GM18502 (cell line): ENCODE results near the gene JPT2.
"Not testable (repeated sequence)": the region's sequence is repeated elsewhere in the genome, so short reads cannot be mapped to it uniquely, and the experiment has no call there.

Source experiments
- ATAC-seq: cut with Tn5 transposase; IDR thresholded peaks from one replicate; pipeline ENCODE4 v1.9.1; 2021; ENCODE audit warnings: mild to moderate bottlenecking; ENCODE audit not compliant: unreplicated experiment, poor library complexity

The JPT2 gene

GRCh38 chr16:1727651-1728624 is 49.9 kb downstream of the JPT2 start:
- ATAC-seq, result no peak

- no peak for ATAC-seq
Measured at GRCh38 chr16:1729026-1729425, 50.9 kb downstream of the JPT2 start.

- ATAC-seq, result no peak
Measured at GRCh38 chr16:1729445-1729844, 51.4 kb downstream of the JPT2 start.

GRCh38 chr16:1731073-1731472 is 53.0 kb downstream of the JPT2 start:
- ATAC-seq, result no peak

- no peak for ATAC-seq
Measured at GRCh38 chr16:1731603-1732002, 53.5 kb downstream of the JPT2 start.

- ATAC-seq, result no peak
Measured at GRCh38 chr16:1732071-1732470, 54.0 kb downstream of the JPT2 start.

GRCh38 chr16:1732551-1732987 is 54.5 kb downstream of the JPT2 start:
- ATAC-seq, result not testable (repeated sequence)

- no peak for ATAC-seq
Measured at GRCh38 chr16:1734123-1734522, 56.0 kb downstream of the JPT2 start.

- ATAC-seq, result no peak
Measured at GRCh38 chr16:1734816-1735215, 56.7 kb downstream of the JPT2 start.

- no peak for ATAC-seq
Measured at GRCh38 chr16:1740234-1740633, 62.2 kb downstream of the JPT2 start.

- ATAC-seq, result no peak
Measured at GRCh38 chr16:1740781-1741490, 62.9 kb downstream of the JPT2 start.

GRCh38 chr16:1741553-1742165 is 63.6 kb downstream of the JPT2 start:
- no peak for ATAC-seq

- no peak for ATAC-seq
Measured at GRCh38 chr16:1743376-1744337, 65.6 kb downstream of the JPT2 start.

GRCh38 chr16:1744338-1744840 is 66.3 kb downstream of the JPT2 start:
- no peak for ATAC-seq

- no peak for ATAC-seq
Measured at GRCh38 chr16:1745181-1745899, 67.3 kb downstream of the JPT2 start.

- ATAC-seq, result no peak
Measured at GRCh38 chr16:1745900-1746692, 68.0 kb downstream of the JPT2 start.

GRCh38 chr16:1746693-1747195 is 68.7 kb downstream of the JPT2 start:
- no peak for ATAC-seq

- no peak for ATAC-seq
Measured at GRCh38 chr16:1747934-1748333, 69.9 kb downstream of the JPT2 start.
